Mesothelial cell of epicardium (in vitro differentiated cells): ENCODE results near the gene COL8A2. TPM values are rescaled to one million over a fixed set of nuclear protein-coding genes. Genes with fewer than 3 reads are reported as not detected.

Source experiments
- DNase-seq, 2 experiments: peaks; one replicate each; pipeline ENCODE4 v3.0.0; 2021; ENCODE audit warnings: low spot score in 2 of 2; ENCODE audit not compliant: unreplicated experiment in 2 of 2
- H3K27ac Mint-ChIP-seq: 2 replicates; pipeline ENCODE4 v1.8.0; 2021; ENCODE audit warnings: mixed read lengths
- H3K27me3 Mint-ChIP-seq: 2 replicates; pipeline ENCODE4 v1.8.0; 2021; ENCODE audit warnings: low read depth, mixed read lengths
- H3K36me3 Mint-ChIP-seq: 2 replicates; pipeline ENCODE4 v1.8.0; 2021; ENCODE audit warnings: mixed read lengths
- H3K4me1 Mint-ChIP-seq: 2 replicates; pipeline ENCODE4 v1.8.0; 2021; ENCODE audit warnings: mixed read lengths
- H3K4me3 Mint-ChIP-seq: 2 replicates; pipeline ENCODE4 v1.8.0; 2021; ENCODE audit warnings: mild to moderate bottlenecking, moderate library complexity, mixed read lengths
- H3K9me3 Mint-ChIP-seq: 2 replicates; pipeline ENCODE4 v1.8.0; 2021; ENCODE audit warnings: mixed read lengths
- CTCF ChIP-seq: fragments of 200-600 bp; sonication (generic); IDR thresholded peaks from one replicate; pipeline ENCODE4 v1.5.0; 2021; ENCODE audit warnings: antibody characterized with exemption; ENCODE audit not compliant: unreplicated experiment
- total RNA-seq: library from RNA; stranded (reverse); gene quantifications from 3 replicates; pipeline ENCODE4 v1.2.1, GENCODE V29; 2021

Gene COL8A2
- total RNA-seq, 1 donor from 2014 or later: 10.4 TPM

- Mint-ChIP-seq H3K27me3 (no peaks in the 10 kb centered on the region), H3K27ac (peak within 1 kb of the TSS; percentile 95), H3K4me1 (peaks cover 50% of the 10 kb centered on the region), H3K36me3 (no peaks in the 10 kb centered on the region), H3K9me3 (no peaks in the 10 kb centered on the region), H3K4me3 (peak within 1 kb of the TSS; percentile 81)
- no peak for TF ChIP-seq CTCF
- peak; percentile 76 to 85 for DNase-seq
Measured at GRCh38 chr1:36155408-36156328, 30.6 kb upstream of the COL8A2 start, which contains the start of gene MAP7D1. TSS of gene MAP7D1 (plus strand) at chr1:36156160. CDS start at chr1:36156418, 258 bp downstream.

- H3K4me3 Mint-ChIP-seq: peak overlapping the region; percentile 74
- H3K27ac Mint-ChIP-seq: peak overlapping the region; percentile 95
- no peaks in the 10 kb centered on the region for H3K9me3 Mint-ChIP-seq
- no peak for DNase-seq
- TF ChIP-seq CTCF: no peak
- H3K4me1 Mint-ChIP-seq: peaks cover 53% of the 10 kb centered on the region
- H3K27me3 Mint-ChIP-seq: no peaks in the 10 kb centered on the region
- no peaks in the 10 kb centered on the region for H3K36me3 Mint-ChIP-seq
Measured at GRCh38 chr1:36154765-36155407, 29.9 kb upstream of the COL8A2 start.

- Mint-ChIP-seq H3K27me3 (no peaks in the 10 kb centered on the region), H3K36me3 (no peaks in the 10 kb centered on the region), H3K4me1 (peaks cover 53% of the 10 kb centered on the region), H3K9me3 (no peaks in the 10 kb centered on the region), H3K4me3 (peak overlapping the region; percentile 74), H3K27ac (peak overlapping the region; percentile 95)
- no peak for DNase-seq
- TF ChIP-seq CTCF: no peak
Measured at GRCh38 chr1:36154335-36154734, 29.3 kb upstream of the COL8A2 start.

- no peaks in the 10 kb centered on the region for H3K36me3 Mint-ChIP-seq
- H3K27ac Mint-ChIP-seq: no peak overlapping the region
- no peak overlapping the region for H3K4me3 Mint-ChIP-seq
- no peaks in the 10 kb centered on the region for H3K27me3 Mint-ChIP-seq
- H3K9me3 Mint-ChIP-seq: no peaks in the 10 kb centered on the region
- DNase-seq: no peak
- TF ChIP-seq CTCF: no peak
- H3K4me1 Mint-ChIP-seq: peaks cover 55% of the 10 kb centered on the region
Measured at GRCh38 chr1:36153476-36153875, 28.5 kb upstream of the COL8A2 start.

- no peak for DNase-seq
- H3K36me3 Mint-ChIP-seq: peaks cover 5% of the 10 kb centered on the region
- H3K27ac Mint-ChIP-seq: peak overlapping the region; percentile 82
- H3K4me1 Mint-ChIP-seq: peaks cover 48% of the 10 kb centered on the region
- no peak for TF ChIP-seq CTCF
- H3K4me3 Mint-ChIP-seq: no peak overlapping the region
- no peaks in the 10 kb centered on the region for H3K9me3 Mint-ChIP-seq
- H3K27me3 Mint-ChIP-seq: no peaks in the 10 kb centered on the region
Measured at GRCh38 chr1:36151845-36152203, 26.8 kb upstream of the COL8A2 start.
